GM21576 (cell line): ENCODE measurements around the gene SLC44A2.

Experiments
- ATAC-seq: cut with Tn5 transposase; IDR thresholded peaks from one replicate; pipeline ENCODE4 v1.9.1; 2021; ENCODE audit warnings: mild to moderate bottlenecking, moderate library complexity; ENCODE audit not compliant: unreplicated experiment

Gene SLC44A2

GRCh38 chr19:10615429-10616023 is 9.8 kb upstream of the SLC44A2 start:
- ATAC-seq, result no peak

- no peak for ATAC-seq
Measured at GRCh38 chr19:10617409-10618121, 7.8 kb upstream of the SLC44A2 start.

- no peak for ATAC-seq
Measured at GRCh38 chr19:10618846-10619245, 6.5 kb upstream of the SLC44A2 start.

- ATAC-seq, result no peak
Measured at GRCh38 chr19:10620786-10621185, 4.6 kb upstream of the SLC44A2 start.

GRCh38 chr19:10621966-10622365 is 3.4 kb upstream of the SLC44A2 start:
- ATAC-seq, result no peak

GRCh38 chr19:10624585-10624984 is 768 bp upstream of the SLC44A2 start:
- no peak for ATAC-seq

- ATAC-seq, result no peak
Measured at GRCh38 chr19:10625762-10626138, 397 bp downstream of the SLC44A2 start.

GRCh38 chr19:10631874-10632273 is 6.5 kb downstream of the SLC44A2 start:
- ATAC-seq, result no peak

- no peak for ATAC-seq
Measured at GRCh38 chr19:10634430-10634829, 9.1 kb downstream of the SLC44A2 start.

GRCh38 chr19:10634963-10635362 is 9.6 kb downstream of the SLC44A2 start:
- ATAC-seq, result no peak

- no peak for ATAC-seq
Measured at GRCh38 chr19:10636304-10636972, 11.1 kb downstream of the SLC44A2 start.

- no peak for ATAC-seq
Measured at GRCh38 chr19:10637894-10638293, 12.5 kb downstream of the SLC44A2 start.

- ATAC-seq, result no peak
Measured at GRCh38 chr19:10639836-10640235, 14.5 kb downstream of the SLC44A2 start.

GRCh38 chr19:10640361-10640760 is 15.0 kb downstream of the SLC44A2 start:
- no peak for ATAC-seq

GRCh38 chr19:10641248-10641647 is 15.9 kb downstream of the SLC44A2 start:
- no peak for ATAC-seq

- no peak for ATAC-seq
Measured at GRCh38 chr19:10642473-10643171, 17.3 kb downstream of the SLC44A2 start.

- ATAC-seq, result no peak
Measured at GRCh38 chr19:10643172-10643967, 18.0 kb downstream of the SLC44A2 start.

GRCh38 chr19:10643968-10644259 is 18.6 kb downstream of the SLC44A2 start:
- ATAC-seq, result no peak

GRCh38 chr19:10644260-10645007 is 19.1 kb downstream of the SLC44A2 start:
- ATAC-seq, result no peak

GRCh38 chr19:10646456-10647159 is 21.3 kb downstream of the SLC44A2 start:
- no peak for ATAC-seq
